H1 (cell line): Measurements from ENCODE around the gene AMZ1. TPM values are rescaled to one million over a fixed set of nuclear protein-coding genes. Genes with fewer than 3 reads are reported as not detected.

Experiments
- CTCF ChIA-PET: fragments of 300-600 bp; sonication (Branson Sonifier 250); formaldehyde crosslinking; loops from one replicate; lab custom pipeline; 2021; ENCODE audit not compliant: partially characterized antibody; lab: Charles Lee
- POLR2A ChIA-PET: fragments of 300-600 bp; sonication (Branson Sonifier 250); formaldehyde crosslinking; loops from one replicate; lab custom pipeline; 2021; ENCODE audit warnings: inconsistent platforms; ENCODE audit not compliant: partially characterized antibody; lab: Charles Lee
- DNase-seq, 2 experiments: peaks; one replicate each; pipeline versions ENCODE4 v3.0.0 to v3.0.0-alpha.2; 2010 to 2022; ENCODE audit warnings: low spot score in 2 of 2, low read depth in 1 of 2, mixed read lengths in 1 of 2
- FAIRE-seq: peaks from 2 replicates; lab custom pipeline; 2011; peaks lifted over from hg19 to GRCh38; lab: Jason Lieb, UNC
- H2AFZ ChIP-seq: 2 replicates; pipeline ENCODE4 v1.8.1; 2012; ENCODE audit warnings: low read length, inconsistent platforms
- H2AK5ac ChIP-seq: 2 replicates; pipeline ENCODE4 v1.6.1; 2013; ENCODE audit warnings: low read depth, low read length
- H2BK120ac ChIP-seq: replicated peaks from 2 replicates; pipeline ENCODE3; 2013; ENCODE audit warnings: low read depth, low read length, inconsistent platforms
- H2BK12ac ChIP-seq: 2 replicates; pipeline ENCODE4 v1.6.1; 2013; ENCODE audit warnings: low read depth, low read length
- H2BK15ac ChIP-seq: 2 replicates; pipeline ENCODE4 v1.6.1; 2013; ENCODE audit warnings: low read length
- H2BK20ac ChIP-seq: 2 replicates; pipeline ENCODE4 v1.6.1; 2013; ENCODE audit warnings: low read length
- H2BK5ac ChIP-seq: 2 replicates; pipeline ENCODE4 v1.6.1; 2013; ENCODE audit warnings: low read depth, low read length
- H3K14ac ChIP-seq: 2 replicates; pipeline ENCODE4 v1.6.1; 2013; ENCODE audit warnings: inconsistent platforms; ENCODE audit not compliant: insufficient read length
- H3K18ac ChIP-seq: 2 replicates; pipeline ENCODE4 v1.6.1; 2013; ENCODE audit warnings: low read length; ENCODE audit errors: extremely low read depth
- H3K23ac ChIP-seq: 2 replicates; pipeline ENCODE4 v1.6.1; 2013; ENCODE audit warnings: inconsistent platforms; ENCODE audit not compliant: insufficient read length
- H3K23me2 ChIP-seq: 2 replicates; pipeline ENCODE4 v1.6.1; 2013; ENCODE audit warnings: low read depth, low read length
- H3K27ac ChIP-seq: 2 replicates; pipeline ENCODE4 v1.6.1; 2011; ENCODE audit warnings: low read depth, low read length, inconsistent platforms
- H3K27me3 ChIP-seq, 4 experiments: replicated peaks in 1 of 4; 1 replicate in 1 of 4; 2 replicates in 3 of 4; pipeline versions ENCODE4 v1.6.1 to v1.8.1; 2011 to 2013; ENCODE audit warnings: low read length in 3 of 4, mild to moderate bottlenecking in 3 of 4, inconsistent platforms in 2 of 4, mixed read lengths in 2 of 4, moderate library complexity in 1 of 4; ENCODE audit not compliant: control insufficient read depth in 3 of 4, insufficient read depth in 3 of 4; ENCODE audit errors: extremely low read depth in 1 of 4
- H3K36me3 ChIP-seq, 4 experiments: 2 replicates each; pipeline versions ENCODE4 v1.6.1 to v1.8.1; 2011 to 2013; ENCODE audit warnings: mild to moderate bottlenecking in 4 of 4, low read length in 3 of 4, moderate library complexity in 2 of 4, control low read depth in 1 of 4, inconsistent platforms in 1 of 4; ENCODE audit not compliant: insufficient read depth in 4 of 4, control insufficient read depth in 2 of 4
- H3K4ac ChIP-seq: replicated peaks from 2 replicates; pipeline ENCODE3; 2013; ENCODE audit warnings: low read length, low read depth, mixed read lengths, inconsistent platforms; ENCODE audit not compliant: insufficient read length
- H3K4me1 ChIP-seq, 4 experiments: replicated peaks in 1 of 4; 1 replicate in 1 of 4; 2 replicates in 3 of 4; pipeline versions ENCODE4 v1.6.1 to v1.8.1; 2011 to 2013; ENCODE audit warnings: low read length in 3 of 4, inconsistent platforms in 2 of 4, mixed read lengths in 1 of 4; ENCODE audit not compliant: insufficient read depth in 4 of 4, control insufficient read depth in 3 of 4
- H3K4me2 ChIP-seq, 2 experiments: 2 replicates each; pipeline versions ENCODE4 v1.6.1 to v1.8.1; 2011 to 2013; ENCODE audit warnings: low read depth in 2 of 2, low read length in 2 of 2, control low read depth in 1 of 2, inconsistent platforms in 1 of 2, mild to moderate bottlenecking in 1 of 2; ENCODE audit not compliant: insufficient read depth in 1 of 2
- H3K4me3 ChIP-seq, 4 experiments: fragments of 200-600, 300-600 bp in 1 of 4; sonication (generic), shearing (Covaris generic), sonication (Bioruptor Twin) in 1 of 4; 2 replicates each; pipeline versions ENCODE4 v1.5.1 to v1.8.1; 2011 to 2016; ENCODE audit warnings: low read length in 4 of 4, low read depth in 3 of 4, control low read depth in 2 of 4, inconsistent platforms in 2 of 4, mild to moderate bottlenecking in 2 of 4, mixed read lengths in 1 of 4, moderate library complexity in 1 of 4; ENCODE audit not compliant: insufficient read depth in 2 of 4; ENCODE audit errors: extremely low read depth in 1 of 4
- H3K56ac ChIP-seq: replicated peaks from 2 replicates; pipeline ENCODE3; 2013; ENCODE audit warnings: low read depth, mild to moderate bottlenecking, mixed read lengths, low read length, inconsistent platforms; ENCODE audit not compliant: insufficient read length
- H3K79me1 ChIP-seq: 2 replicates; pipeline ENCODE4 v1.6.1; 2013; ENCODE audit warnings: low read depth, low read length, control low read depth
- H3K79me2 ChIP-seq, 2 experiments: 2 replicates each; pipeline versions ENCODE4 v1.6.1 to v1.8.1; 2012 to 2013; ENCODE audit warnings: low read length in 2 of 2, mild to moderate bottlenecking in 2 of 2, inconsistent platforms in 1 of 2; ENCODE audit not compliant: insufficient read depth in 2 of 2, control insufficient read depth in 1 of 2
- H3K9ac ChIP-seq, 4 experiments: replicated peaks in 1 of 4; 1 replicate in 1 of 4; 2 replicates in 3 of 4; pipeline versions ENCODE4 v1.6.1 to v1.8.1; 2011 to 2013; ENCODE audit warnings: low read depth in 3 of 4, low read length in 3 of 4, control low read depth in 2 of 4, mild to moderate bottlenecking in 2 of 4, moderate library complexity in 2 of 4, inconsistent platforms in 1 of 4; ENCODE audit errors: extremely low read depth in 1 of 4
- H3K9me3 ChIP-seq, 2 experiments: 2 replicates each; pipeline versions ENCODE4 v1.6.1 to v1.8.1; 2012 to 2013; ENCODE audit warnings: mild to moderate bottlenecking in 2 of 2, moderate library complexity in 2 of 2, control low read depth in 1 of 2, inconsistent platforms in 1 of 2, low read depth in 1 of 2, low read length in 1 of 2, mixed read lengths in 1 of 2; ENCODE audit not compliant: insufficient read depth in 2 of 2
- H4K20me1 ChIP-seq, 2 experiments: replicated peaks in 1 of 2; 2 replicates each; pipeline versions ENCODE3 to v1.8.1; 2011 to 2013; ENCODE audit warnings: inconsistent platforms in 2 of 2, low read length in 2 of 2, mild to moderate bottlenecking in 1 of 2; ENCODE audit not compliant: insufficient read depth in 2 of 2, control insufficient read depth in 1 of 2
- H4K5ac ChIP-seq: 2 replicates; pipeline ENCODE4 v1.6.1; 2013; ENCODE audit warnings: low read length, low read depth, mixed read lengths, inconsistent platforms; ENCODE audit not compliant: insufficient read length
- H4K8ac ChIP-seq: 2 replicates; pipeline ENCODE4 v1.8.0; 2013; ENCODE audit warnings: mild to moderate bottlenecking, moderate library complexity, low read length, inconsistent platforms; ENCODE audit not compliant: insufficient read depth; ENCODE audit errors: extremely low read depth
- H4K91ac ChIP-seq: replicated peaks from 2 replicates; pipeline ENCODE3; 2013; ENCODE audit warnings: low read length, mixed read lengths, inconsistent platforms; ENCODE audit not compliant: insufficient read length
- ATF2 ChIP-seq: IDR thresholded peaks from 2 replicates; pipeline ENCODE4 v1.6.1; 2012; ENCODE audit warnings: low read length, inconsistent platforms
- CBX5 ChIP-seq: fragments of 300-800, 300-1000 bp; sonication (generic); IDR thresholded peaks from 2 replicates; pipeline ENCODE4 v1.7.1; 2016; ENCODE audit warnings: antibody characterized with exemption, low read length, low read depth
- CEBPB ChIP-seq: IDR thresholded peaks from 2 replicates; pipeline ENCODE4 v1.6.1; 2012; ENCODE audit warnings: low read depth, low read length
- CHD1 ChIP-seq: IDR thresholded peaks from 2 replicates; pipeline ENCODE4 v1.6.1; 2012; ENCODE audit warnings: low read depth, low read length, improper control_type of control experiment
- EGR1 ChIP-seq: IDR thresholded peaks from 2 replicates; pipeline ENCODE4 v1.6.1; 2011; ENCODE audit warnings: low read depth, low read length, borderline replicate concordance
- EZH2 ChIP-seq: fragments of 200-600 bp; sonication (generic); IDR thresholded peaks from 2 replicates; pipeline ENCODE4 v1.7.1; 2012; ENCODE audit warnings: low read depth, mild to moderate bottlenecking, moderate library complexity, low read length, inconsistent platforms; ENCODE audit not compliant: severe bottlenecking
- GTF2F1 ChIP-seq: IDR thresholded peaks from 2 replicates; pipeline ENCODE4 v1.6.1; 2012; ENCODE audit warnings: low read depth, low read length, improper control_type of control experiment, borderline replicate concordance
- HDAC2 ChIP-seq, 2 experiments: fragments of 300-600 bp in 1 of 2; sonication (generic) in 1 of 2; IDR thresholded peaks; 2 replicates each; pipeline ENCODE4 v1.6.1; 2011 to 2012; ENCODE audit warnings: low read depth in 2 of 2, low read length in 2 of 2, mild to moderate bottlenecking in 2 of 2, moderate library complexity in 2 of 2, borderline replicate concordance in 1 of 2, inconsistent platforms in 1 of 2
- KDM1A ChIP-seq: fragments of 200-600, 300-600 bp; sonication (generic); IDR thresholded peaks from 2 replicates; pipeline ENCODE4 v1.7.1; 2016; ENCODE audit warnings: mild to moderate bottlenecking, low read length, borderline replicate concordance
- SIX5 ChIP-seq: IDR thresholded peaks from 2 replicates; pipeline ENCODE4 v1.6.1; 2011; ENCODE audit warnings: mild to moderate bottlenecking, low read depth, low read length
- TCF12 ChIP-seq: IDR thresholded peaks from 2 replicates; pipeline ENCODE4 v1.6.1; 2011; ENCODE audit warnings: low read depth, mild to moderate bottlenecking, low read length
- WGBS, 2 experiments: shearing (Covaris generic) in 1 of 2; methylation state at CpG; one replicate each; pipeline versions ENCODE4 v1.1.6 to v1.1.7; 2013 to 2015; ENCODE audit warnings: low lambda C conversion rate in 2 of 2, mixed read lengths in 2 of 2, inconsistent platforms in 1 of 2, low coverage in 1 of 2, missing lambda C conversion rate in 1 of 2; ENCODE audit not compliant: insufficient replicate concordance in 2 of 2, insufficient coverage in 1 of 2, insufficient read length in 1 of 2; ENCODE audit errors: extremely low coverage in 1 of 2, missing lambda C conversion rate in 1 of 2; 5-methylcytosine and 5-hydroxymethylcytosine counted together
- polyA plus RNA-seq, 7 experiments: library from polyadenylated mRNA; depleted of rRNA in 3 of 7; stranded (reverse) in 5 of 7; unstranded in 2 of 7; fragments of >200 nt in 5 of 7; fragments of 200-250 nt in 2 of 7; gene quantifications; 1 replicate in 5 of 7; 2 replicates in 1 of 7; 4 replicates in 1 of 7; pipeline versions ENCODE4 v1.2.1 to v1.2.3, GENCODE V29; 2011 to 2013; ENCODE audit warnings: missing spikeins in 2 of 7, mixed read lengths in 2 of 7
- total RNA-seq: library from RNA; stranded (reverse); fragmentation: NEBNext Ultra II Directional; extraction: Animal tissue kit (Norgen Biotek cat#: 25700); gene quantifications from 2 replicates; pipeline ENCODE4 v1.2.1, GENCODE V29; 2021

The AMZ1 gene
- total and polyA plus RNA-seq, 2 of the 8 experiments (the other 6 are each of a cell fraction or from before 2014, with no cell fraction given): 0.59 to 1.4 TPM

GRCh38 chr7:2718296-2718965, 30.4 kb downstream of the AMZ1 start:
- H2BK15ac ChIP-seq: no peak overlapping the region
- no peaks in the 10 kb centered on the region; a peak in 4 of 7 replicates for H3K4me1 ChIP-seq
- H3K36me3 ChIP-seq: peaks cover 0 to 12% (median 9%) of the 10 kb centered on the region in 4 experiments; a peak in 5 of 8 replicates
- DNase-seq: no peak
- H2BK120ac ChIP-seq: no peak overlapping the region
- no peaks in the 10 kb centered on the region for H3K23me2 ChIP-seq
- H3K4me3 ChIP-seq: no peak overlapping the region
- H3K23ac ChIP-seq: no peak overlapping the region
- H3K27ac ChIP-seq: peak overlapping the region; percentile 20; the same call in 1 of the 2 replicates
- H4K8ac ChIP-seq: no peak overlapping the region
- no peaks in the 10 kb centered on the region; the same call in 1 of the 2 replicates for H3K79me1 ChIP-seq
- H3K14ac ChIP-seq: no peak overlapping the region
- FAIRE-seq: no peak
- H3K4me2 ChIP-seq: no peak overlapping the region
- no peaks in the 10 kb centered on the region for H3K9me3 ChIP-seq
- ChIA-PET CTCF (interaction anchor here (0.6 to 11.4 kb wide), 29 partner anchors 11 to 1218 kb away, joined by 3 to 125 read pairs (median 4); partner anchors contain the start of gene AMZ1), POLR2A (interaction anchor here (0.9 to 2.1 kb wide), 3 partner anchors 9 to 18 kb away, joined by 4 to 6 read pairs (median 4); no protein-coding TSS in a partner anchor)
- no peak overlapping the region for H4K5ac ChIP-seq
- no peak overlapping the region for H2AFZ ChIP-seq
- no peaks in the 10 kb centered on the region for H3K27me3 ChIP-seq
- peaks cover 2% of the 10 kb centered on the region in 2 experiments for H4K20me1 ChIP-seq
- no peak overlapping the region for H2AK5ac ChIP-seq
- H2BK5ac ChIP-seq: no peak overlapping the region
- 94% methylated on average over 32 of the region's 34 CpGs; no CpG with 5 or more reads in 1 of the 2 experiments for WGBS, 2 experiments
- no peak overlapping the region for H3K4ac ChIP-seq
- no peak overlapping the region for H2BK20ac ChIP-seq
- H3K79me2 ChIP-seq: no peaks in the 10 kb centered on the region
- no peak overlapping the region for H3K9ac ChIP-seq
- H4K91ac ChIP-seq: no peak overlapping the region
- no peak overlapping the region for H3K18ac ChIP-seq
- H2BK12ac ChIP-seq: no peak overlapping the region; the same call in 1 of the 2 replicates
- no peak overlapping the region for H3K56ac ChIP-seq
- TF ChIP-seq EZH2 (no peak), GTF2F1 (no peak), CEBPB (no peak), KDM1A (no peak), EGR1 (no peak), ATF2 (no peak), CBX5 (no peak), TCF12 (no peak), HDAC2 (IDR thresholded peaks at IDR 0.05; ENCODE audit: borderline replicate concordance in 1 of 2, low read depth in 2 of 2, low read length in 2 of 2) (no peak), CHD1 (no peak), SIX5 (no peak)
